Inflammatory macrophage treated with lipopolysaccharide for 4 hours (primary cell): ENCODE data around the gene MNX1.

Experiments
- DNase-seq: peaks from one replicate; pipeline ENCODE4 v3.0.0-alpha.2; 2020

Gene MNX1

GRCh38 chr7:157032644-157033482 is 22.4 kb upstream of the MNX1 start:
- DNase-seq = no peak

DNA sequence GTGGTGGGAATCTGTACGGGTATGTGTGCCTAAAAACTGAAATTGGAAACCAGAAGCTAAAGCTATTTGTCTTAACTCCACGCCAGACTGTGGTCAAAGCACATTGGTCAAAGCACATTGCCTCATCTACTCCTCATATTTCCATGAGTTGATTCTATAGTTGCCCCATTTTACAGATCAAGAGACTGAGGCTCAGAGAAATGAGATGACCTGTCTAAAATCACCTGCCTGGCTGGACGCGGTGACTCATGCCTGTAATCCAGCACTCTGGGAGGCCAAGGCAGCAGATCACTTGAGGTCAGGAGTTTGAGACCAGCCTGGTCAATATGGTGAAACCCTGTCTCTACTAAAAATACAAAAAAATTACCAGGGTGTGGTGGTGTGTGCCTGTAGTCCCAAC is 21.7 kb upstream of the MNX1 start:
- DNase-seq = no peak

GRCh38 chr7:157028199-157028903 is 17.9 kb upstream of the MNX1 start:
- no peak for DNase-seq

DNA sequence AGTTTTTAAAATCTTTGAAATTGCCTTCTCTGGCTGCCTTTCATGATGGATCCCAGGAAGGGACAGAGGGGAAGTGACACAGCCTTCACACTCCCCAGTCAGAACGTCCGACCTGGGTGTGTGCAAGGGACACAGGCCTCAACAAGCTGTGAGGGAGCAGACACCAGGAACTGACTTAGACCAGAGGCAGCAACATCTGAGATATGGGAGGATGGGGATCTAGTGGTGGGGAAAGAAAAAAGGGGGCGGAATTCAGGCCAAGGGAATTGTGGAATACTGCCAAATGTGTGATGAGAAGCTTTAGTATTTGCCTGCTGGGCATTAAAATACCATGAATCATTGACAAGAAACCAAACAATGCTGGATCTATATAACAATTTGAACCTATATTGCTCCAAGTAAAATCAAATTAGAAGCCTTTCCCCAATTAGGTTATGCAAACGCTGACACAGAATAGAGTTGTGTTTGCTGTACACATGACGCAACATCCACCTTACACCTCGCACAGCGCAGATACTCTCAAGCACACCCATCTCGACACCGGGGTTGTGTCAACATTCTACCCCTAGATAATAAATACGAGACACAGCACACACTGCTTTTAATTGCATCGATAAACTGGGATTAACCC is 17.2 kb upstream of the MNX1 start:
- no peak for DNase-seq

- no peak for DNase-seq
These were observed 14.3 kb upstream of the MNX1 start for GRCh38 chr7:157024716-157025115.

DNA sequence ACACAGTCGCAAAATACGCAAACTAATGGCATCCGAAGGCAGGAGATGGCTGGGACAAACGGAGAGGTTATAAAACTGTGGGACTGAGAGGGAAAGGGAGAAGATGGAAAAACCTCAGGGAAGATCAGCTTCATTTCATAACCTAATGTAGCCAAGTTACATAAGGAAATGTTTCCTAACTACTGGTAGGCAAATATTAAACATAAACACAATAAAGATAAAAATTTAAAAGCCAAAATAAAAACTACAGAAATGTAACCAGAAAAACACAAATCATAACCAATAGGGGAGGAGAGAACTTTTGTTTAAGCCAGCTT is 13.1 kb upstream of the MNX1 start:
- no peak for DNase-seq

GRCh38 chr7:157022681-157023588 is 12.5 kb upstream of the MNX1 start:
- no peak for DNase-seq

DNA sequence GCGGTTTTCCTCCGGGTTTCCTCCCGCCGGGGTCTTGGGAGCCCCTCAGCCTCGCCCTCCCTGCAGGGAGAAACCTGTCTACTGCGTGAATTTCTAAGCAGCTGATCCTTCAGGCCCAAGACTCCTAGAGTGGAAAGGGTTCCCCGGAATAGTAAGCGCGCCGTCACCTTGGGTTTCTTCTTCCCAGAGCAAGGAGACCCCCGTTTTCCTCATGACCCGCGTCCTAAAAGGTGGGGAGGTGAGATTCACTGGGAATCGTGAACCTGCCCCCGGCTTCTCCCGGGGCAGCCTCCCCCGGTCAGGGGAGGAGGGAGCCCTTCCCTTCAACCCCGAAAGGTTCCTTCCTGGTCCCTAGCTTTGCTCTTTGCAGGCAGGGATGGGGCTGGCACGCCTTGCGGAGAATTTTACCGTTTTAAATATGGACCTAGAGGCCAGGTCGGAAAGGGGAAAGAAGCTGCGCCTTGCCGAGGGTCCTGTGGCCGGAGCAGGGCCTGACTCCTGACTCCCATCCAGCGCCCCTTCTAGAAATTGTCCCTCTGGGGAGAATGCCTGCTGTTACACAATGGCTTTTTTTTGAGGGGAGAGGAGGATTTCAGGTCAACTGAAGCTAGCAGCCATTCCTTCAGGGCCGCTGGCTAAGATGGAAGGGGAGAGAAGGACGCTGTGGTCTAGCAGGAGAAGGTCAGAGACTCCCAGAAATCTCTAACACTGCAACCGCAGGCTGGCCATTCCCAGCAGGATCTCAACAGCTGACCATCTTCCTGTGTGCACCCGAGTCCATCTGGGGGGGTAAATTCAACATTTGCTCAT is 11.6 kb upstream of the MNX1 start:
- DNase-seq = no peak

DNA sequence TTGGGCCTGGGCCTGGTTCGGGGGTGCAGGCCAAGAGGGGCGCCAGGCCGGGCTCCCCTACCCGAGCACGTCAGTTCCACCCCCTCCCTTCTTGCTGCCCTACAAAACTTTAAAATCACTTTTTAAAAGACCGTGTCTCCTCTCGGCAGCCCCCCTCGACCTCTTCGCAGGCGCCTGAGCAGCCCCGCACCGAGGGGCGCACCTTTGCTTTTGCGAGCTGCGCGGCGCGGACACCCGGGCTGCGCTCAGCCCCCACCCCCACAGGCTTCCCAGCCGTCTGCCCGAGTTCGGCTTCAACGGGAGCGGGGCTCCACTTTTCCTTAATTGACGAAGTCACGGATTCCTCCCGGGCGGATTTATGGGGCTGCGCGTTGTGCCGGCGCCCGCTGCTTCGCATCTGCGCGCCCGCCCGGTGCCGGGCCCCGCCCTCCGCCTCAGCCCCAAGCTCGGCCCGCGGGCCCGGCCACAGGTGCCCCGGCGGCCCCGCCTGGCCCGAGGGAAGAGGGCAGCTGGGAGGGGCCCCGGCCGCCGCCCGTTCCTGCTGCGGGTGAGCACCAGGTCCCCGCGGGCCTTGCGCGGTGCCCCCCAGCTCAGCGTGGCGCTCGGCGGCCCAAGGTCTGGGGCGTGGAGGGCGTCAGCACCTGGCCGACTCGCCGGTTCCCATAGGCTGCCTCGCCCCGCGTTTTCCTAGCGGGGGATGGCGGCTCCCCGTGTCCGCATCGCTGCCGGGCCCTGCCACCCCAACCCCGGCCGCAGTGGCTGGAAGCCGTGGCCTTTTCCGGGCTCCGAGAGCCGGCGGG is 10.8 kb upstream of the MNX1 start:
- DNase-seq = no peak

DNA sequence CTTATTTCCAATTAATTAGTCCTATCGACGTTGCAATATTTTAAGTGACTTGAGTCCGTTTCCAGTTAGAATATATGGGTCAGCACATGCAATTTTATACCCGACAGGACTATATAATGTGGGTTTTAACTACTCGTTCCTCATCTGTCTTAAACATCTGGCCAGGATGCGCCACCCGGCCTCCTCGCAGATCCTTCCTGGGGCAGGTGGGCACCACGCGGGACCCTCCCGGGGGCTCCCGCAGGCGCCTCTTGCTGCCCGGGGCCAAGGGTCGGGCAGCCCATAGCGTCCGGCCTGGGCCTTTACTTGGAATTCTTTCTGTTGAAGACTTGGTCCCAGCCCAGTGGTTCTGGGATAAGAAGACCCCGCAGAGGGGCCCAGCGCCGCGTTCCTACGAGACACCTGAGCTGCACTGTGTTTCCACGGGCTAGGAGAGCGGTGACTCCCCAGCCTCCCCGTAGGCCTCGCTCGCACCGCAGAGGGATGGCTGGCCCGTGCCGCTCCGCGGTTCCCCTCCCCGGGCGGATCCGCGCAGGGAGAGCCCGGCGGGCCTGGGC is 10.1 kb upstream of the MNX1 start:
- DNase-seq = no peak

- DNase-seq = no peak
These were observed 9.4 kb upstream of the MNX1 start for GRCh38 chr7:157019718-157020451.

DNA sequence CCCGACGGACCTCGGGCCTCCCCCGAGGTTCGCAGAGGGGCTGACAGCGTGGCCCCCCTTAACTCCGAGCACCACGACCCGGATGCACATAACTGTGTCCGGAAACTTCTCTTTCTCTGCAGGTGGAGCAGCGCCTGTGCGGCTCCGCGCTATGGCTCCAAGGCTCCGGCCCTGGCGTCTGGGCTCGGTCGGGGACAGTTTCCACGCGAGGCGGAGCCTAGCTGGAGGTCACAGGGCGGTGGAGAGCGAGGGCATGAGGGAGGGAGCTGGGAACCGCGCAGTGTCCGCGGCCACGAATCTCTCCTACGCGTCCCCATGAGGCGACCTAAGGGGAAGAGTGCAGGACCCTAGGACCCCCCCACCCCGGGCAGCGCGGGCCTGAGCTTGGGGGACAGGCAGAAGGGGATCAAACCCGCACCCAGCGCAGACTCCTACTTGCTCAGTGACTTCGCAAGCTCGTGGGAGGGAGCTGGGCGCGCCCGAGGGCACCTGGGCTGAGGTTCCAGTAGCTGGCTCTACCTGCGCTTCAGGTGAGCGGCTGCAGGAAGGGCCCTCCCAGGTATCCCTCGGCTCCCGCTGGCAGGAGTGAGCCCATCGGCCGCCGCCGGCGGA is 8.6 kb upstream of the MNX1 start:
- DNase-seq = no peak

- no peak for DNase-seq
These were observed 8.0 kb upstream of the MNX1 start for GRCh38 chr7:157018328-157018996.

GRCh38 chr7:157017603-157018327 is 7.3 kb upstream of the MNX1 start:
- DNase-seq = no peak

GRCh38 chr7:157017149-157017548 is 6.7 kb upstream of the MNX1 start:
- no peak for DNase-seq

DNA sequence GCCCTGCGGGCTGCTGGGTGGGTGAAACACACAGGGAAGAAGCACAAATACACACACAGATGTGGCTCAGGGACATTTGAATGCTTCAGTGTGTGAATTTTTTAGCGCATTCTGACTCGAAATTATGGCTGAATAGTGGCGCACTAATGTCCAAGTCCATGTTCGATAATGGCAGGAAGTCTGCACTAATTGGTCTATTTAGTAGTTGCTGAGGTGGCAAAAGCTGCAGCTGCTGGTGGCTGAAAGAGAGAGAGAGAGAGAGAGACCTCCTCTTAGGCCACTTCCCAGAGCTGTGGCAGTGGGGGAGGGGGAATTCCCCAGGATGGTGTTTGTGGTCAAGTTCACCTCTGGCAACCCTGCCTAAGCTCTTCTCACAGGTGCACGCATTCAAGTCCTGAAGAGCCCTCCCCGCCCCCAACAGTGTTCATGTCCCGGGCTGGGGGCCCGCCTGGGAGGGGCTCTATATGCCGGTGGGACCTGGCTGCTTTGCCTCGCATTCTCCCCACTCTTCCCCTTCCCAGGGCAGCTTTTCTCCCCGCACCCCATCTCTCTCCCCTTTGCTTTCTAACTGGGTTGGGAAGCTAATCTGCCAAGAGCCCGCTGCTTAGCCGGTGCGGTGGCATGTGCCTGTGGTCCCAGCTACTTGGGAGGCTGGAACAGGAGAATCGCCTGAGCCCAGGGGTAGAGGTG is 6.0 kb upstream of the MNX1 start:
- DNase-seq = no peak

GRCh38 chr7:157016024-157016351 is 5.5 kb upstream of the MNX1 start:
- no peak for DNase-seq
